Right lobe of liver (tissue), 6 donors: ENCODE data around the gene TERC. TPM values are rescaled to one million over a fixed set of nuclear protein-coding genes. Genes with fewer than 3 reads are reported as not detected.
A peak's percentile ranks its signal among the peaks of the same experiment; 100 is the strongest.

Source experiments
- ATAC-seq, 4 donors: fragments of 200-7000 bp; cut with Tn5 transposase; one replicate each; pipeline ENCODE4 v1.9.1; 2020; ENCODE audit warnings: mild to moderate bottlenecking in 4 of 4, moderate library complexity in 4 of 4
- DNase-seq, 3 donors: peaks; one replicate each; pipeline ENCODE4 v3.0.0-alpha.2; 2020
- H3K27ac ChIP-seq, 3 donors: fragments of 200-600 bp; one replicate each; pipeline ENCODE4 v1.8.0; 2022
- H3K27me3 ChIP-seq, 2 donors: fragments of 200-600 bp; one replicate each; pipeline ENCODE4 v1.8.0; 2022
- H3K36me3 ChIP-seq, 4 donors: fragments of 200-600 bp; sonication (generic) in 1 of 4; one replicate each; pipeline versions ENCODE4 v1.5.1 to v1.8.0; 2017 to 2022; ENCODE audit warnings: control low read depth in 1 of 4
- H3K4me1 ChIP-seq, 4 donors: fragments of 200-600 bp; sonication (generic) in 1 of 4; one replicate each; pipeline versions ENCODE4 v1.5.1 to v1.8.0; 2017 to 2022; ENCODE audit warnings: control low read depth in 1 of 4
- H3K4me3 ChIP-seq, 3 donors: fragments of 200-600 bp; one replicate each; pipeline ENCODE4 v1.8.0; 2022
- H3K9me3 ChIP-seq, 4 donors: fragments of 200-600 bp; sonication (generic) in 1 of 4; one replicate each; pipeline versions ENCODE4 v1.5.1 to v1.8.0; 2017 to 2022; ENCODE audit warnings: control low read depth in 1 of 4
- POLR2A ChIP-seq: fragments of 450-650 bp; IDR thresholded peaks from one replicate; pipeline ENCODE4 v1.6.1; 2017; ENCODE audit warnings: antibody characterized with exemption, mild to moderate bottlenecking
- WGBS: methylation state at CpG from one replicate; pipeline ENCODE4 v1.1.6; 2018; ENCODE audit warnings: low coverage, low lambda C conversion rate; ENCODE audit not compliant: insufficient coverage; ENCODE audit errors: missing lambda C conversion rate; 5-methylcytosine and 5-hydroxymethylcytosine counted together
- intact Hi-C, 2 donors: fragments of 100-400 bp; cut with DNase I; formaldehyde crosslinking; loops; one replicate each; pipeline versions ENCODE4 v1.11.2 to v1.14.1; 2022
- total RNA-seq, 6 experiments: library from RNA; depleted of rRNA in 2 of 6; stranded (reverse); fragments of >200 nt in 2 of 6; fragmentation: NEBNext Ultra II Directional in 3 of 6; extraction: Animal tissue kit (Norgen Biotek cat#: 25700) in 3 of 6; gene quantifications; one replicate each; pipeline versions ENCODE4 v1.1.0 to v1.2.4, GENCODE V29; 2016 to 2023
- TF ChIP-seq, protein P1 (sequence below), 4 donors: fragments of 200-600 bp in 3 of 4; fragments of 450-650 bp in 1 of 4; IDR thresholded peaks; one replicate each; pipeline versions ENCODE4 v1.5.1 to v1.8.0; 2016 to 2022; ENCODE audit warnings: antibody characterized with exemption in 4 of 4, mild to moderate bottlenecking in 2 of 4
- donor health status: DM: no; HTN: yes; CAD: no.
- donor health status: DM: no; HTN: no; CAD: no.
- donor health status: DM: no; HTN: no; CAD: no.
- donor health status: DM: no; HTN: yes; CAD: no.
- donor health status: DM: no; HTN: yes; CAD: no.

The TERC gene
- total RNA-seq, 6 experiments from 2014 or later = 1.5 to 127 (median 119) TPM; not detected in 3

DNA sequence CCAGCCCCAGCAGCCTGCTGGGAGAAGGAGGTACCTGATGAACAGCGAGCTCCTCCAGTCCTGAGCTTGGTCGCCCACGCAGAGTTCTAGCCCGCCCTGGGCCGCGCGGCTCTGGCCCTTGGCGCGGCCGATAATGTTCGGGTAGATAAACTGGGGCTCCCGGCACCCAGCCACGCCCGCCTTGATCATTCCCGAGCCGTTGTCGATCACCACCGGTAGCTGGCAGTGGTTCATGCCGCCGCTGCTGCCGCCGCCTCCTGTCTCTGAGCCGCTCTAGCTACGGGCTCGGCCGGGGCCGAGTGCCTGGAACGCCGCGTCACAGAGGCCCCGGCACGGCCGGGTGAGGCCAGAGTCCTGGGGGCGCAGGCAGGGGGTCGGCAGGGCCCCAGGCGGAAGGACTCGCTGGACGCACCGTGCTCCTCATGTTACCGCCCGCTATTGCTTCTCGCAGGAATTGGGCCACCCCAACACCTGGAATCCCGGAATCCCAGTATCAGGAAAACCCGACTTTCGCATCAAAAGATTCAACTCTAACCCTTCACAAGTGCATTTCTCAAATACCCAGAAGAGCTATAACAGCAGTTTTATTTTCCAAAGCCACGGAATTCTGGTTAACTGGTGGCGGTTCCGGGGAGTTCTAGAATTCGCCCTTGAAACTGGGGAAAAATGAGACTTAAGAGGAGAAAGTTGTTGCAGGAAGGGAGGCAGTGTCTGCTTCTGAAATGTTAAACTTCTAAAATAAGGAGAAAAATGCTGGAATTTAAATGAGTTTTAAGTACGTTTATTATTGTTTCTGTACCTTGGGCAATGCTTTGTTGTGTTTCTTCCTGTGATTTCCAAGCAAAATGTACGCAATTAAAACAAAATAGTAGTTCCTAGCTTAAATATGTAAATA, 4.7 kb upstream of the TERC start, which contains the start of gene ACTRT3:
Gene ACTRT3 (minus strand): TSS at position 275 of the 895 bp plus-strand sequence. CDS start 41 bp downstream, at position 234.
- H3K36me3 ChIP-seq = peaks cover 0 to 3% (median 0%) of the 10 kb centered on the region in 4 donors
- peak within 1 kb of the TSS; percentile 48 to 69 (median 58) for H3K4me3 ChIP-seq
- intact Hi-C loops = no loop called here
- peaks cover 0 to 9% (median 0%) of the 10 kb centered on the region in 4 donors for H3K4me1 ChIP-seq
- ATAC-seq (peak; percentile 10 to 53 (median 20)), DNase-seq (peak; percentile 74 to 80 (median 78))
- H3K27me3 ChIP-seq = no peaks in the 10 kb centered on the region
- peak within 1 kb of the TSS; percentile 74 to 92 (median 90) for H3K27ac ChIP-seq
- H3K9me3 ChIP-seq = no peaks in the 10 kb centered on the region
- TF ChIP-seq POLR2A = peak; percentile 78
- TF ChIP-seq, protein P1, sequence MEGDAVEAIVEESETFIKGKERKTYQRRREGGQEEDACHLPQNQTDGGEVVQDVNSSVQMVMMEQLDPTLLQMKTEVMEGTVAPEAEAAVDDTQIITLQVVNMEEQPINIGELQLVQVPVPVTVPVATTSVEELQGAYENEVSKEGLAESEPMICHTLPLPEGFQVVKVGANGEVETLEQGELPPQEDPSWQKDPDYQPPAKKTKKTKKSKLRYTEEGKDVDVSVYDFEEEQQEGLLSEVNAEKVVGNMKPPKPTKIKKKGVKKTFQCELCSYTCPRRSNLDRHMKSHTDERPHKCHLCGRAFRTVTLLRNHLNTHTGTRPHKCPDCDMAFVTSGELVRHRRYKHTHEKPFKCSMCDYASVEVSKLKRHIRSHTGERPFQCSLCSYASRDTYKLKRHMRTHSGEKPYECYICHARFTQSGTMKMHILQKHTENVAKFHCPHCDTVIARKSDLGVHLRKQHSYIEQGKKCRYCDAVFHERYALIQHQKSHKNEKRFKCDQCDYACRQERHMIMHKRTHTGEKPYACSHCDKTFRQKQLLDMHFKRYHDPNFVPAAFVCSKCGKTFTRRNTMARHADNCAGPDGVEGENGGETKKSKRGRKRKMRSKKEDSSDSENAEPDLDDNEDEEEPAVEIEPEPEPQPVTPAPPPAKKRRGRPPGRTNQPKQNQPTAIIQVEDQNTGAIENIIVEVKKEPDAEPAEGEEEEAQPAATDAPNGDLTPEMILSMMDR (IDR thresholded peaks at IDR 0.05) = no peak
- WGBS = 0% methylated on average over 29 of the region's 51 CpGs

DNA sequence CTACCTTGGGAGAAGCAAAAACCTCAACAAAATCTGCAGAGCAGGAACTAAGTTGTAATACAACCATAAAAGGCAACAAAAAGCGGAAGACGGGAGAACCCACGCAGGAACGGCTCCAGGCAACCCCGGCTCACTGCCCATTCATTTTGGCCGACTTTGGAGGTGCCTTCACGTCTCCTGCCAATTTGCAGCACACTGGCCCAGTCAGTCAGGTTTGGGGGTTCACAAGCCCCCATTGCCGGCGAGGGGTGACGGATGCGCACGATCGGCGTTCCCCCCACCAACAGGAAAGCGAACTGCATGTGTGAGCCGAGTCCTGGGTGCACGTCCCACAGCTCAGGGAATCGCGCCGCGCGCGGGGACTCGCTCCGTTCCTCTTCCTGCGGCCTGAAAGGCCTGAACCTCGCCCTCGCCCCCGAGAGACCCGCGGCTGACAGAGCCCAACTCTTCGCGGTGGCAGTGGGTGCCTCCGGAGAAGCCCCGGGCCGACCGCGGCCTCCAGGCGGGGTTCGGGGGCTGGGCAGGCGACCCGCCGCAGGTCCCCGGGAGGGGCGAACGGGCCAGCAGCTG, 463 bp downstream of the TERC start:
- Histone ChIP-seq H3K4me1 (no peaks in the 10 kb centered on the region), H3K36me3 (no peaks in the 10 kb centered on the region), H3K4me3 (peak overlapping the region; percentile 67 to 90 (median 69)), H3K9me3 (no peaks in the 10 kb centered on the region), H3K27ac (peak overlapping the region; percentile 93 to 94 (median 93)), H3K27me3 (no peaks in the 10 kb centered on the region)
- intact Hi-C loops = no loop called here
- peak; percentile 61 to 77 (median 72) for DNase-seq
- TF ChIP-seq, protein P1 (IDR thresholded peaks at IDR 0.05) = no peak
- TF ChIP-seq POLR2A = no peak
- ATAC-seq = peak; percentile 44 to 63 (median 55)
- WGBS = under 1% methylated on average over 22 of the region's 46 CpGs

DNA sequence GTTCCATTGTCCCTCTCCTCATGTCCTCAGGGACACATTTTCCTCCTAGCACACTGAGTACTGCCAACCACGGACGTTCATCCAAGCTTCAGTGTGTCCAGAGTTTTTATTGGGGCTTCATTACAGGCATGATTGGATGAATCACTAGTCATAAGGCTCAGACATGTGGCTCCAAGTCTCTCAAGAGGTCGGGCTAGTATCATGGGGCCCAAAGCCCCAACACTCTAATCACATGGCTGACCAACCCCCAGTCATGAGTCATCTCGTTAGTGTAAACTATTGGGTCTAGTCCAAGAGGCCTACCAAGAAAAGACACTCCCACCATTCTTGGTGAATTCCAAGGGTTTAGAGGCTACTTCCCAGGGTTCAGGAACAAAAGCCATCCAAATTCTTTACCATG, 4.4 kb downstream of the TERC start:
- no peaks in the 10 kb centered on the region for H3K4me1 ChIP-seq
- ATAC-seq = no peak
- intact Hi-C loops = no loop called here
- no peaks in the 10 kb centered on the region for H3K9me3 ChIP-seq
- no peaks in the 10 kb centered on the region for H3K27me3 ChIP-seq
- no peak overlapping the region for H3K4me3 ChIP-seq
- WGBS = 68% methylated on average over 3 of the region's 4 CpGs
- H3K36me3 ChIP-seq = no peaks in the 10 kb centered on the region
- no peak overlapping the region for H3K27ac ChIP-seq
- no peak for TF ChIP-seq POLR2A
- TF ChIP-seq, protein P1 (IDR thresholded peaks at IDR 0.05) = no peak
- no peak for DNase-seq

DNA sequence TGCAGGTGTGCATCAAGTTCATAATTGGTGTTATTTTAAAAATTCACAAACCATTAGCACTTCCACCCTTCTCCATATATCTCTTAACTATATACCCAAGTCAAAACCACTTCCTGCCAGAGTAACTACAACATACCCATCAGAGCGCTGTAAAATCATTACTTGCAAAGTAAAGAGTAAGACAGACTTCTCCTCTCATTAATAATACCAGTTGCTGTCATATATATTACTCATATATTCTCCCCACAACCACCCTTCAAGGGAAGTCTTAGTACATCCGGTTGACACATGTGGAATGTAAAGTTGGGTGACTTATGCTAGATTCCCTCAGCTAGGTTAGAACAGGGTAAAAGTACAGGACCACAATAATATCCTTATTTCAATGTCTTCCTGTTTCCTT, 5.6 kb downstream of the TERC start:
- WGBS = 46% methylated on average over 2 of the region's 2 CpGs
- Histone ChIP-seq H3K27me3 (no peaks in the 10 kb centered on the region), H3K36me3 (no peaks in the 10 kb centered on the region), H3K4me1 (no peaks in the 10 kb centered on the region), H3K27ac (no peak overlapping the region), H3K4me3 (no peak overlapping the region), H3K9me3 (no peaks in the 10 kb centered on the region)
- no peak for ATAC-seq
- TF ChIP-seq, protein P1 (IDR thresholded peaks at IDR 0.05) = no peak
- TF ChIP-seq POLR2A = no peak
- no peak for DNase-seq
- intact Hi-C loops = no loop called here
